ENCODE data around the gene TBC1D7.

TBC1D7 gene

GRCh38 chr6:13289789-13290318 is 38.5 kb downstream of the TBC1D7 start:
- DNase-seq: no peak

DNA sequence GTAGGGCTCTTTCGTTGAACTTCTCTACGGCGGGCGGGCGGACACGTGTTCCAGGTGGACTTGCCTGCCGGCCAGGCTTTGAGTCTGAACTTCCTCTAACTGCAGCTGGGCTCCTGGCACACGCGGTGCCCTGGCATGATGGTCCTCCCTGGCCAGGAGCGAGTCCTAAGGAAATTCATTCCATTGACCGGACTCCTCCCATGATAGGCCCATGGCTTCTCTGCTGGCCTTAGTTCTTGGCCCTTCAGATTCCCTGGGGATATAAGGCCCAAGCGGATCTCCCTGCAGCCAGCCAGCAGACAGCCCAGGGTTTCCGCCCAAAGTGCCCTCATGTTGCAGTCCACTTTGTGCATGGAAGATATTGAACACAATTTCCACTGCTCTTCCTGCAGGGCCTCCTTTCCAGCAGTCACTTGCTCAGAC is 39.4 kb downstream of the TBC1D7 start:
- no peak for DNase-seq

- DNase-seq: no peak
Observed at GRCh38 chr6:13288481-13288880, 39.9 kb downstream of the TBC1D7 start.

DNA sequence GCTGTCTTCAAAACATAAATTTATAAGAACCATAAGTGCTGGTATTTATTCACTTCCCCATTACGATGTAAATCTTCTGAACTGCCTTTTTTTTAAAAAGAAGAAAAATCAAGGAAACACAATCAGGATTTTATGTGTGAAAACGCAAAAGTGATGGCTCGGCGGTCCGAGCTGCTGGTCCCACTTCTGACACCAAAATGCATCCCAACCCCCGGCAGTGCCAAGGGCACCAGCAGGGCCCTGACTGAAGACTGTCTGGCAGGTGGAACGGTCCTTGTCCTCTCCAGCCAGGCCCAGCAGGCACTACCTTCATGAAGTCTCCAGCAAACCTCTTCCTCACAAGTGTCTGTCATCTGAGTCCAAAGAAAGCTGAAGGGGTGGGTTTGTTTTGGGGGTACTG is 41.2 kb downstream of the TBC1D7 start:
- DNase-seq: no peak

- no peak for DNase-seq
Observed at GRCh38 chr6:13286181-13286580, 42.2 kb downstream of the TBC1D7 start.

DNA sequence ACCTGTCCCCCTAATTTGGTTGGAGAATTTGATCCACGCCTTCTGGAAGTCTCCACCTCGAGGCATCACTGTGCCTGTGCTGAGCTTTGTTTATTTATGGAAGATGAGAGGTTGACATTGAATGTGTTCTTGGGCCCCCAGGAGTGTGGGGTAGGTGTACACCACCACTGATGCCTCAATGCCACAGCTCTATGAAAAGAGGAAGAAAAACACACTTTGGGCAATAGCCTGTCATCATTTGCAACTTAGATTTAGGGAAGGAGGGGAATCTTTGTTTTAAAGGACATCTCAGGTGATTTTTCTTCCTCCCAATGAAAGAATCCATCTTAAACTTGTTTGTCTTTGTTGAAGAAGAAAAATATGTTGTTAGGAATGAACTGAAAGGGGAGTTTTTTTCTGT is 42.6 kb downstream of the TBC1D7 start:
- no peak for DNase-seq

GRCh38 chr6:13284646-13285045 is 43.7 kb downstream of the TBC1D7 start:
- DNase-seq: no peak

DNA sequence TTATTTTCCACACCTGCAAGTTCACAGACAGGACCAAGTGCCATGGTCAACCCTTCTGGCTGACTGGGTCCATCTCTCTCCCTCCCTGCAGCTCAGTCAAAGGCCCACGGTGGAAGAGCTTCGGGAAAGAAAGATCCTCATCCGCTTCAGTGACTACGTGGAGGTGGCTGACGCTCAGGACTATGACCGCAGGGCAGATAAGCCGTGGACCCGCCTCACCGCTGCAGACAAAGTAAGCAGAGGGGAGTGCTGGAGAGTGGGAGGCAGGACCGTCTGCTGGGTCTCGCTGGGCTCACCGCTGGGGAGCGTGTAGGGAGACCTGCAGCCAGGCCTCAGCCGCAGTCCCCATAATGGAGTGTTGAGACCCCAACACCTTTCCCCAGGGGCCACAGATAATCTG is 45.0 kb downstream of the TBC1D7 start:
- DNase-seq: no peak

DNA sequence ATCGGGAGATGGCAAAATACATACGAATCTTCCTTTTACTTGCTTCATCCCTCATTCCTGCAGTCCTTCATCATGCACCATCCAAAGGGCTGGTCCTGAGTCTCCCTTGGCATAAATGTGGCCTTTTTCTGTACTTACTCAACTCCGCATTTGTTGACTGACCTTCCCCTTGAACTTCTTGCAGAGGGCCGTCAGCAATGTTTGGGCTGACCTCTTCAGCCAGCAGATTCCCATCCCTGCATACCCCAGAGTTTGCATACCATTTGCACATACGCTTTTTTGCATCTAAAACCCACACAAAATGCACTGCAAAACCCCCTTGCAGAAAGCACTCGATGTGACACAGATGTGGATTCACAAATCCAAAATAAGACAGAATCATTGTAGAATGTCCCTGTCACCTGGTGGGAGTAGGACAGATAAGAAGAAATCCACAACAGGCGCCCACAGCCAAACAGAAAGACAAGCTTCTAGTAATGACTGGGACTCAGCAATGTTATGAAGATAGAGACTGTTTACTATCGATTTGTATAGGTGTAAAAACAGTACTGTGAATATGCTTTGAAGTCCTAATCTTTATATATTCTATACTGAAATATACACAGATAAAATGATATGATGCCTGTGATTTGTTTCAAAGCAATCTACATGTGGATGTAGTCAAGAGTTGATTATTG is 45.8 kb downstream of the TBC1D7 start:
- DNase-seq: no peak

GRCh38 chr6:13281686-13282085 is 46.7 kb downstream of the TBC1D7 start:
- DNase-seq: no peak

GRCh38 chr6:13280254-13280653 is 48.1 kb downstream of the TBC1D7 start:
- no peak for DNase-seq

GRCh38 chr6:13278991-13279390 is 49.3 kb downstream of the TBC1D7 start:
- no peak for DNase-seq

- DNase-seq: no peak
Observed at GRCh38 chr6:13278164-13278563, 50.2 kb downstream of the TBC1D7 start.

GRCh38 chr6:13277231-13277630 is 51.1 kb downstream of the TBC1D7 start:
- no peak for DNase-seq

GRCh38 chr6:13275435-13275989 is 52.8 kb downstream of the TBC1D7 start:
- DNase-seq: no peak

DNA sequence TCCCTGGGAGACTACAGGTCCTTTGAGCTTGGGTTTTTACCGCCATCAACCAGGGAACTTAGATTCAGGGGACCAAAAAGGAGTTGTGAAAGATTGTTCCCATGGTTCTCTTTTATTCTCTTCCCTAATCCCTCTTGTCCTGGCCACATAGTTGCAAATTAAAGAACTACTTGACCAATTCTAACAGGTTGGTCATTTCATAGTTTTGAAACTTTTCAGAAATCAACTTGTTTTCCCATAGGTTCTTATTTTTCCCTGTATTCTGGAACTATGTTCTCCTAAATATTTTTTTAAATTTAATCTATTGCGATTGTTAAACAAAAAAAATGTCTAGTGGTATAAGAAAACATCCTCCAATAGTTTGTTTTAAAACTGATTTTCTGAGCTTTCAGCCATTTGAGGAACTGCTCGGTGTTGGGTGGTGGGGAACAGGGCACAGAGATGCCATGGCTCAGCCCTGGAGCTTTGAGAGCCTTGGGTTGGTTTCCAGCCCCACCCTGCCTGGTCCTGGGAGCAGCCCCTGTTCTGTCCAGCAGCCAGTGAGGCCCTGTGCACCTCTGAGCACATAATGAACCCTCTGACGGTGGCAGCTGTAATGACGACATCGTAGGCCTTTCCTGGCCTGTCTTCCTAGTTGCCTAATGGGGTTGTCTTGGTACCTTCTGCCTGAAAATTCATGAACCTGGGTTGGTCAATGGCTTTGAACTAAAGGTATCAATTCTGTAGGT is 53.5 kb downstream of the TBC1D7 start:
- DNase-seq: no peak

GRCh38 chr6:13273931-13274706 is 54.2 kb downstream of the TBC1D7 start:
- DNase-seq: no peak

DNA sequence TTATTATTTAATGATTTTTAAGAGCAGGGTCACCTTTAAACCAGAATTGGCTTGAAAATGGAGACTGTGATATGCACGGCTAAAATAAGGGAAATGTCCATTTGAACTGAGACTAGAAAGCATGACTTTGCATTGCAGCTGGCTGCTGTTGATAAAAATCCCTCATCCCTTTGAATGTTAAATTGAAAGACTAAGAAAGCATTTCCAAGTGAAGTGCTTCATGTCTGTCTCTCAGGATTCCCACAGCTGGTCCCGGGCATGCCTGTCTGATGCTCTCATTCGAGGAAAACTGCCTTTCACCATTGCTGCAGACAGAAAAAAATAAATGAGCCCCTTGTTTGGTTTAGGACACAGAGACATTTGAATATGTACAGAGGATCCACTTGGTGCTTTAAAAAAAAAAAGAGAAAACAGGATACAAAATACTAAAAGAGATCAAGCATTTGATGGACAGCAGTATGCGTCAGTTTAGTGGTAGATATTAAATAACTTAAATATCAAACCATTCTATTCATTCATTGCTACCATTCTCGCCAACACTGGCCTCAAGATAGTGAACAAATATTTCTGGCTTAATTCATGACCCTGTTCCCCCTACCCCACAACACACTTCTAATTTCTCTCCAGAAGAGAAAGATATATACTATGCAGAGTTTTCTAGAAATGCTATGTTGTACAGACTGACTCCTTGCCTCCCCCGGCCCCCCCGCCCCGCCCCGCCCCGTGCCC is 55.0 kb downstream of the TBC1D7 start:
- DNase-seq: no peak

DNA sequence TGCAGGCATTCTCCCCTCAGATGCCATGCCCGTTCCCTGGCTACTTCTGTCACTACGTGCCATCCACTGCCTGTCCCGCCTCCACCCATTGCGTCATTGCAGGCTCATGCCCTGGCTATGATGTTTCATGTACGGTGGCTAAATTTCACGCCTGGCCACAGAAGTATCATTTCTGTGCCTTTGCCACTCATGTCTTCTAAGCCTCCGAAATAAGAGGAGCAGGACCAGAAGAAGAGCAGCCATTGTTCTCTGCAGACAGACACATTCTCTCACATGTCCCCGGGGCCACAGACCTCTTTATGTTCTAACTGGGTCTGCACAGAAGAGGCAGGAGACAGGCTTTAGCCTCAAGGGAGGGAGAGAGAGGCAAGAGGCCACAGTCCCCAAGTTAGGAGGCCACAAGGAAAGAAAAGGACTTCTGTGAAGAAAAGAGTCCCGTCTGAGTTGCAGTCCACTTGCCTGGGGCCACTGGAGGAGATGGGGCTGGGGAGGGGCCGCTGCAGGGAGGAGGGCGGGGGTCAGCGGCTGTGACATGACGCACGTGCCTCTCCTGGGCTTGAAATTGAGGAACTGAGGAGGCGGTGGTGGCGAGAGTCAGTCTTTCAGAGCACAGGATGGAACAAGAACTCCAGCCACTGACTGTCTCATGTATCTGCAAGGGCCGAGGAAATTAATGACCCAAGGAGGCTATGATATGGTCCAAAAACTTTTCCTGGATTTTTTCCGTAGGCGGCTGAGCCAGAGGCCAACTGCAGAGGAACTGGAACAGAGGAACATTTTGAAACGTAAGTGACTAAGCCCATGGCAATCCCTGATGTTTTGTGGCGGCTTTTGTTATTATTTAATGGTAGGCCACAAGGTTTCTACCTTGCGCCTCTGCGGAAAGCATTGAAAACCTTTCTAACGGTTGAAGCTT is 55.9 kb downstream of the TBC1D7 start:
- DNase-seq: no peak

GRCh38 chr6:13268913-13269518 is 59.3 kb downstream of the TBC1D7 start:
- DNase-seq: no peak

DNA sequence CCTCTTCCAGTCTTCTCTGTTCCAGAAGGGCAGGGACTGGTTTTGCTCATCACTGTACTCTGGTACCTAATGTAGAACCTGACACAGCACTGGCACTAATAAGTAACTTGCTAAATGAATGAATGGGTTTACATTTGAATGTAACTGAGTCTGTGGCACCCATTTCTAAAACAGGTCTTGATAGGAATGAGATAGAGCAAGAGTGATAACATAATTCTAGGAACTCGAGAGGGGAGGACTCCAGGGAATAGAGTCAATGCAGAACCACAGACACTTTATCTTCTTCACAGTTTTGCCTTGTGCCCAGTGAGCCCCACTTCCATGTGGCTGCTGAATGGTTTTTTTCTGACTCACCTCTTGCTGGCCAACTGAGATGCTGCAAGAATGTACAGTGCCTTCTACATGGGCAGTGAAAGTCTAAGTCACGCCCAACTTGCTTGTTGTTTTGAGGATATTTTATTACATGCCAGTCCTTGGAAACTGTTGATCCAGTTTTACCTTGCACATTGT is 61.1 kb downstream of the TBC1D7 start:
- DNase-seq: no peak
